GM23248 (cell line): ENCODE data around the gene JMJD1C. TPM values are rescaled to one million over a fixed set of nuclear protein-coding genes. Genes with fewer than 3 reads are reported as not detected.
"Not testable (repeated sequence)": the region's sequence is repeated elsewhere in the genome, so short reads cannot be mapped to it uniquely, and the experiment has no call there.

Source experiments
- DNase-seq: peaks from one replicate; pipeline ENCODE4 v3.0.0-alpha.2; 2015
- H2AFZ ChIP-seq: fragments of 200-600 bp; sonication (generic); 2 replicates; pipeline ENCODE4 v1.6.1; 2016; ENCODE audit warnings: antibody characterized with exemption
- H3F3A ChIP-seq: fragments of 200-600 bp; sonication (generic); 2 replicates; pipeline ENCODE4 v1.6.1; 2016; ENCODE audit warnings: mild to moderate bottlenecking, antibody characterized with exemption, mixed run types; ENCODE audit not compliant: insufficient read depth
- H3K27ac ChIP-seq: fragments of 200-600 bp; sonication (generic); 2 replicates; pipeline ENCODE4 v1.5.1; 2016; ENCODE audit warnings: mild to moderate bottlenecking
- H3K27me3 ChIP-seq: fragments of 200-600 bp; sonication (generic); replicated peaks from 2 replicates; pipeline ENCODE4 v1.6.1; 2016; ENCODE audit warnings: mild to moderate bottlenecking; ENCODE audit not compliant: insufficient read depth
- H3K36me3 ChIP-seq: fragments of 200-600 bp; sonication (generic); 2 replicates; pipeline ENCODE4 v1.6.1; 2016; ENCODE audit warnings: low read depth, mild to moderate bottlenecking
- H3K4me1 ChIP-seq: fragments of 200-600 bp; sonication (generic); 2 replicates; pipeline ENCODE4 v1.6.1; 2016; ENCODE audit warnings: mild to moderate bottlenecking; ENCODE audit not compliant: insufficient read depth
- H3K4me2 ChIP-seq: fragments of 200-600 bp; sonication (generic); one replicate; pipeline ENCODE4 v1.6.1; 2016; ENCODE audit warnings: mild to moderate bottlenecking; ENCODE audit not compliant: unreplicated experiment
- H3K4me3 ChIP-seq: fragments of 200-600 bp; sonication (generic); 2 replicates; pipeline ENCODE4 v1.5.1; 2016; ENCODE audit warnings: mild to moderate bottlenecking
- H3K79me2 ChIP-seq: fragments of 200-600 bp; sonication (generic); 2 replicates; pipeline ENCODE4 v1.6.1; 2016; ENCODE audit warnings: mild to moderate bottlenecking; ENCODE audit not compliant: insufficient read depth
- H3K9ac ChIP-seq: fragments of 200-600 bp; sonication (generic); 2 replicates; pipeline ENCODE4 v1.6.1; 2016; ENCODE audit warnings: mild to moderate bottlenecking
- H3K9me2 ChIP-seq: fragments of 200-600 bp; sonication (generic); 2 replicates; pipeline ENCODE4 v1.6.1; 2016; ENCODE audit warnings: mixed run types, mild to moderate bottlenecking, moderate library complexity; ENCODE audit not compliant: insufficient read depth
- H3K9me3 ChIP-seq: fragments of 200-600 bp; sonication (generic); one replicate; pipeline ENCODE4 v1.6.1; 2017; ENCODE audit warnings: low read depth
- H4K20me1 ChIP-seq: fragments of 200-600 bp; sonication (generic); 2 replicates; pipeline ENCODE4 v1.6.0; 2016; ENCODE audit not compliant: insufficient read depth
- EZH2 ChIP-seq: fragments of 200-600 bp; sonication (generic); IDR thresholded peaks from 2 replicates; pipeline ENCODE4 v1.6.1; 2018; ENCODE audit warnings: antibody characterized with exemption, mild to moderate bottlenecking; ENCODE audit not compliant: insufficient read depth, poor library complexity, severe bottlenecking
- EZH2phosphoT487 ChIP-seq: fragments of 200-600 bp; sonication (generic); IDR thresholded peaks from 2 replicates; pipeline ENCODE4 v1.6.1; 2018; ENCODE audit warnings: antibody characterized with exemption, moderate library complexity, mild to moderate bottlenecking, low read depth; ENCODE audit not compliant: insufficient read depth
- WGBS, 2 experiments: methylation state at CpG; one replicate each; pipeline ENCODE4 v1.1.6; 2015 to 2017; ENCODE audit warnings: low lambda C conversion rate in 2 of 2, low coverage in 1 of 2; ENCODE audit errors: missing lambda C conversion rate in 2 of 2; 5-methylcytosine and 5-hydroxymethylcytosine counted together
- in situ Hi-C: fragments of 300-500 bp; cut with MboI; formaldehyde crosslinking; loops from 2 replicates; pipeline ENCODE4 v1.15.0; 2020
- polyA plus RNA-seq: library from polyadenylated mRNA; unstranded; fragments of >200 nt; fragmentation: Nextera tagmentation; extraction: Ambion mirVana; gene quantifications from 2 replicates; pipeline ENCODE4 v1.2.1, GENCODE V29; 2016
- total RNA-seq: library from RNA; depleted of rRNA; stranded (reverse); fragments of >200 nt; shearing (Covaris generic); gene quantifications from 2 replicates; pipeline ENCODE4 v1.2.3, GENCODE V29; 2014

JMJD1C gene
- total and polyA plus RNA-seq, 2 experiments from 2014 or later: 34.6 to 74.3 TPM

- H3K27me3 ChIP-seq: no peaks in the 10 kb centered on the region
- no peaks in the 10 kb centered on the region for H3K9me3 ChIP-seq
- TF ChIP-seq EZH2: no peak
- no peak for TF ChIP-seq EZH2phosphoT487
- 0 out of 2 replicates have a peak, but pooled peaks cover 1% of the 10 kb centered on the region for H3K36me3 ChIP-seq
- no peak for DNase-seq
- no peaks in the 10 kb centered on the region for H3K9me2 ChIP-seq
- peaks cover 100% of the 10 kb centered on the region for H3K79me2 ChIP-seq
- no peaks in the 10 kb centered on the region for H3F3A ChIP-seq
- H2AFZ ChIP-seq: no peak overlapping the region
- WGBS, 2 experiments: 73 to 82% methylated on average over 5 of the region's 5 CpGs
- H3K4me1 ChIP-seq: peaks cover 19% of the 10 kb centered on the region
- H3K27ac ChIP-seq: no peak overlapping the region
- in situ Hi-C loops: no loop called here
- H3K4me3 ChIP-seq: no peak overlapping the region
- no peak overlapping the region for H3K9ac ChIP-seq
- H3K4me2 ChIP-seq: no peak overlapping the region
- no peaks in the 10 kb centered on the region for H4K20me1 ChIP-seq
These were observed 80.5 kb downstream of the JMJD1C start for GRCh38 chr10:63385254-63385653.

GRCh38 chr10:63384675-63385074, 81.1 kb downstream of the JMJD1C start:
- WGBS, 2 experiments: 63 to 74% methylated on average over 2 of the region's 2 CpGs
- Histone ChIP-seq H3K9me2 (no peaks in the 10 kb centered on the region), H3K4me3 (no peak overlapping the region), H3K79me2 (peaks cover 100% of the 10 kb centered on the region), H3K27ac (no peak overlapping the region), H3K4me1 (peaks cover 19% of the 10 kb centered on the region), H3K4me2 (no peak overlapping the region), H3K9me3 (no peaks in the 10 kb centered on the region), H4K20me1 (no peaks in the 10 kb centered on the region), H3K36me3 (0 out of 2 replicates have a peak, but pooled peaks cover 5% of the 10 kb centered on the region), H3F3A (no peaks in the 10 kb centered on the region), H3K27me3 (no peaks in the 10 kb centered on the region), H3K9ac (no peak overlapping the region), H2AFZ (no peak overlapping the region)
- in situ Hi-C loops: no loop called here
- DNase-seq: no peak
- TF ChIP-seq EZH2: no peak
- TF ChIP-seq EZH2phosphoT487: no peak

- in situ Hi-C loops: no loop called here
- H3K4me1 ChIP-seq: peaks cover 19% of the 10 kb centered on the region
- H3K36me3 ChIP-seq: 0 out of 2 replicates have a peak, but pooled peaks cover 5% of the 10 kb centered on the region
- no peak overlapping the region for H3K9ac ChIP-seq
- no peaks in the 10 kb centered on the region for H3K9me3 ChIP-seq
- 96 to 97% methylated on average over 1 of the region's 1 CpG for WGBS, 2 experiments
- peaks cover 100% of the 10 kb centered on the region for H3K79me2 ChIP-seq
- H3K27me3 ChIP-seq: no peaks in the 10 kb centered on the region
- H4K20me1 ChIP-seq: no peaks in the 10 kb centered on the region
- no peaks in the 10 kb centered on the region for H3K9me2 ChIP-seq
- TF ChIP-seq EZH2phosphoT487 (no peak), EZH2 (no peak)
- H2AFZ ChIP-seq: no peak overlapping the region
- H3K27ac ChIP-seq: no peak overlapping the region
- H3F3A ChIP-seq: no peaks in the 10 kb centered on the region
- H3K4me3 ChIP-seq: no peak overlapping the region
- no peak for DNase-seq
- no peak overlapping the region for H3K4me2 ChIP-seq
These were observed 81.8 kb downstream of the JMJD1C start for GRCh38 chr10:63384001-63384400.

- Histone ChIP-seq H3K4me1 (peaks cover 19% of the 10 kb centered on the region), H2AFZ (no peak overlapping the region), H3K9me3 (no peaks in the 10 kb centered on the region), H3K79me2 (peaks cover 100% of the 10 kb centered on the region), H3K27ac (no peak overlapping the region), H3K9me2 (no peaks in the 10 kb centered on the region), H3K9ac (no peak overlapping the region), H3K27me3 (no peaks in the 10 kb centered on the region), H3K36me3 (0 out of 2 replicates have a peak, but pooled peaks cover 5% of the 10 kb centered on the region), H3K4me3 (no peak overlapping the region), H3F3A (no peaks in the 10 kb centered on the region), H3K4me2 (no peak overlapping the region), H4K20me1 (no peaks in the 10 kb centered on the region)
- TF ChIP-seq EZH2: no peak
- TF ChIP-seq EZH2phosphoT487: no peak
- in situ Hi-C loops: no loop called here
- DNase-seq: peak; percentile 11
- WGBS, 2 experiments: 87 to 96% methylated on average over 1 of the region's 1 CpG
These were observed 82.6 kb downstream of the JMJD1C start for GRCh38 chr10:63383141-63383540.

- DNase-seq: no peak
- Histone ChIP-seq H3K9me2 (no peaks in the 10 kb centered on the region), H3K9ac (no peak overlapping the region), H3K4me3 (no peak overlapping the region), H3K27me3 (no peaks in the 10 kb centered on the region), H3K9me3 (no peaks in the 10 kb centered on the region), H3K4me2 (no peak overlapping the region), H4K20me1 (no peaks in the 10 kb centered on the region), H3K4me1 (peaks cover 24% of the 10 kb centered on the region), H2AFZ (no peak overlapping the region), H3K27ac (no peak overlapping the region), H3F3A (peaks cover 2% of the 10 kb centered on the region), H3K79me2 (peaks cover 96% of the 10 kb centered on the region), H3K36me3 (0 out of 2 replicates have a peak, but pooled peaks cover 5% of the 10 kb centered on the region)
- WGBS, 2 experiments: 64 to 71% methylated on average over 4 of the region's 4 CpGs
- TF ChIP-seq EZH2 (no peak), EZH2phosphoT487 (no peak)
- in situ Hi-C loops: no loop called here
These were observed 83.7 kb downstream of the JMJD1C start for GRCh38 chr10:63382066-63382465.

GRCh38 chr10:63377305-63377661, 88.5 kb downstream of the JMJD1C start:
- Histone ChIP-seq H3K79me2 (peaks cover 92% of the 10 kb centered on the region), H3K4me1 (peaks cover 36% of the 10 kb centered on the region), H3K4me3 (peak overlapping the region; percentile 72), H3K4me2 (peak overlapping the region; percentile 78), H3K9ac (peak overlapping the region; percentile 70), H3F3A (peaks cover 36% of the 10 kb centered on the region), H2AFZ (peak overlapping the region; percentile 52; the same call in 1 of the 2 replicates), H3K27ac (peak overlapping the region; percentile 79)
- 32 to 38% methylated on average over 6 of the region's 6 CpGs for WGBS, 2 experiments
- H3K27me3 ChIP-seq, H3K36me3 ChIP-seq, H4K20me1 ChIP-seq, DNase-seq, H3K9me2 ChIP-seq, H3K9me3 ChIP-seq, in situ Hi-C loops: not testable (repeated sequence)
